HG03139 (cell line): ENCODE data around the gene MRPS6.
A peak's percentile ranks its signal among the peaks of the same experiment; 100 is the strongest.

ENCODE experiments used
- ATAC-seq: cut with Tn5 transposase; IDR thresholded peaks from one replicate; pipeline ENCODE4 v1.9.1; 2021; ENCODE audit not compliant: unreplicated experiment

The MRPS6 gene

DNA sequence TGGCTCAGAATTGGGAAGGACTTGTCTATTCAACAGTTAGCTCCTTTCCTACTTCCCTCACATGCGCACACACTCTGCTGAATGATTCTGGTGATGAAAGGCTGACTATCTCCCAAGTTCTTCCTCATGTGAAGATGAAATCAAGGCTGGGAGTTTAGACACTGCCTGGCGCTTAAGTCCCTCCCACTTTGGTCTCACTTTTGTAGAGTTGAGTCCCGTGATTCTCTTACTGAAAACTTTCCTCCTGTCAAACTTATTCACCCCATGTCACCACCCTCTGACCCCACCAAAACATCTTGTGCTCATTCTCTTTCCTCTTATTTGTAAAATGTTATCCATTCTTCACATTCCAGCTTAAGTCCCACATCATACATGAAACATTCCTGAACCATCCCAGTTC, 8.4 kb upstream of the MRPS6 start:
- ATAC-seq, result no peak

DNA sequence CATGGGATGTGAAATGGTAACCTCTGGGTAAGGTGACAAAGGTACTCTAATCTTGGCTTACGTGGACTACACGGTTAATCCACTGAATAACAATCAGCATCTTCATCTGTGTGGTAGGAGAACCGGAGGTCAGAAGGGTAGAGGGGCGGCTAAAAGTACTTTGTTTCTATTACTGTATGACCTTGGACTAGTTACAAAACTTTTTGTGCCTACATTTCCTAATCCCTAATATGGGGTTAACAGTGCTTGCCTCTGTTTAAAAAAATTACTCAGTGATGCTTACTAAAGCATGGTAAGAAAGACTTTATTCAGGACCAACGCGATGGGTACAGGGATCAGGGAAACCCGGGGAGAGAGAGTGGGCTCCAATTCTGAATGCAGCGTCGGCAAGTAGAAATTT, 1.7 kb upstream of the MRPS6 start:
- no peak for ATAC-seq

DNA sequence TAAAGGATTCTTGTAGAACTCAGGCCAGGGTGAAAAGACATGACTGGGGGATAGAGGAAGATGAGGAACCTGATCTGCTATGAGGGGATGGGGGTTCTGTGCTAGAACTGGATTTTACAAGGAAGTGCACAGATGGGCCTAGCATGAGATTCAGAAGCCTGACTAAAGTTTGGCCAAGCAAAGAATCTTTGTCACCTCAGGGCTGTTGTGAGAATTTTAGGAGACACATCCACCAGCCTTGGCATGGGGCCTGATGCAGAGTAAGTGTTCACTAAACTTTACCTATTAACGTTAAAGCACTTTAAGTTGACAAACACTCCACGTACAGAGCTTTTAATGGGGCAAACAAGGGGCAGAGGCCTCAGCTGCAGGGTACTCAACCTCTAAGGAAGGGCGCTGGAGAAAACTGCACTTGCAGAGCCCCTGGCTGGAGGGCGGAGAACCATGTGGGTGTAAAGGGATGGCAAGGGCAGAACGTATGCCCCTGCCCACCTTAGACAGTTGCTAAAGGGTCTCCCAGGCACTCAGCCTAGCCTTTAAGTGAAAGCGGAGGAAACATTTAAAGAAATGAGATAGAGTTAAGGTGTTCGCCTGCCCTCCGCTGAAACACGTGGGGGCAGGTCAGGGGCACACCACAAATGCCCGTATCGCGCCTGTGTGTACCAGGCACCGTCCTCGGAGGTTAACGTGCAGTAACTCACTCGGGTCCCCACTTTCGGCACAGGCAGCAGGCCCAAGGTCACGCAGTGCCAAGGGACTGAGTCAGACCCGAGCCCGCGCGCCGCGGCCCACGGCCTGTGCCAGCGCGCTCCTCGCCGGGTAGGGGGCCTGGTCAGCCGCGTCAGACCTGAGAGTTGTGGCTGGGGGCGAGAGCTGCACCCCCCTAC, 990 bp upstream of the MRPS6 start:
- no peak for ATAC-seq

DNA sequence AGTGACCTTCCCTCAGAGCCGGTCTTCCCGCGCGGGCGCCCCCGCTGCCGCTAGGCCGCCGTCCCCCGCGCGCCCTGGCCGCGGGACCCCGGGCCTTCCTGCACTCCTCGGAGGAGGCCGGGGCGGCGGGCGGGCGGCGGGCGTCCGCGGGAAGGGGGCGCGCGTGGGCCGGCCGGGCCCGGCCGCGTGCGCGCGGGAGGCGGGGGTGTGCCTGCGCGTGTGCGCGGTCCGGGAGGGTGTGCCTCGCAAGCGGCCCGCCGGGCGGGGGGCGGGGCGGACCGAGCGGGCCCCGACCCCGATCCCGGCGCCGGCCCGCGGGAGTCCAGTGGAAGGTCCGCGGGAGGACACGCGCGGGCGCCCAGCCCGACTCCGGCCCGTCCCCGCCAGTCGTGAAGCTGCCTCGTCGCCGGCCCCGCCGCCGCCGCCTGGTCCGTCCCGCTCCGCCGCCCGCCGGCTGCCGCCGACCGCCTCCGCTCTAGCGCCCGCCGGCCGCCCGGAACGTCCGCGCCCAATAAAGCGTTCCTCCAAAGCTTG, 438 bp downstream of the MRPS6 start:
- ATAC-seq, result peak; percentile 35

DNA sequence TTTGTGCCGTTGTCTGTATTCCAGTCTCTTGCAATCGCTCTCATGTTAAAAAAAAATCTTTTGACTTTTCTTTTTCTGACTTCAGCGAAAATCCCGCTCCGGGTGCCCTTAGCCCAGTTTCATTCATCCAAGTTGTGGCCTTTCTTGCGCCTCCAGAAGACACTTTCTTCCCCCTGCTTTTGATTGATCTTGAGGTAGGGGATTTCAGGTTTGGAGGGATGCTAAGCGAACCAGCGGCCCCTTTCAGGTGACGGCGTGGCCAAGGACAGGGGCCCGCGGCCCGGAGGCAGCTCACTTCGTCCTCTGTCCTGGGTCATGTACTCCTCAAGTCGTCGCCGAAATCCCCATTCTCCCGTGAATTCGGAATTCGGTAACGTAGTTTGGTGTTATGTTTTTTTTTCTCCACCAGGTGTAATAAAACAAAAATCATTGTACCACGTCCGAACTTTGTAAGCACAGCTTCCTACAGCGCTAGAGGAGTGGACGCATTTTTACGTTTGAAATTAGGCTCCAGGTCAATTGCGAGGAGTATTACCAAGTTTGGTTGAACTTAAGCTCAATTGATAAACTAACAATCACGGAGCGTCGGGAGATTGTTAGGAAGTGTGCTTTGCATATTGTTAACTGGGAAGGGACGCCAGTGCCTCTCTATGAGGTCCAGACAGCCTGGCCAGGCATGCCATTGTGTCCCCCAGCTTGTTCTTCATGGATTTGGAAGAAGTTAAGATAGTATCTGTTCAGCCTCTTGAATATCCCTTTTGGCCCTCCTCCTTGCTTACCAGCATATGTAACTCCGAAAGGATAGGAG, 1.1 kb downstream of the MRPS6 start:
- ATAC-seq, result no peak

GRCh38 chr21:34075091-34075425, 1.7 kb downstream of the MRPS6 start:
- ATAC-seq, result no peak

DNA sequence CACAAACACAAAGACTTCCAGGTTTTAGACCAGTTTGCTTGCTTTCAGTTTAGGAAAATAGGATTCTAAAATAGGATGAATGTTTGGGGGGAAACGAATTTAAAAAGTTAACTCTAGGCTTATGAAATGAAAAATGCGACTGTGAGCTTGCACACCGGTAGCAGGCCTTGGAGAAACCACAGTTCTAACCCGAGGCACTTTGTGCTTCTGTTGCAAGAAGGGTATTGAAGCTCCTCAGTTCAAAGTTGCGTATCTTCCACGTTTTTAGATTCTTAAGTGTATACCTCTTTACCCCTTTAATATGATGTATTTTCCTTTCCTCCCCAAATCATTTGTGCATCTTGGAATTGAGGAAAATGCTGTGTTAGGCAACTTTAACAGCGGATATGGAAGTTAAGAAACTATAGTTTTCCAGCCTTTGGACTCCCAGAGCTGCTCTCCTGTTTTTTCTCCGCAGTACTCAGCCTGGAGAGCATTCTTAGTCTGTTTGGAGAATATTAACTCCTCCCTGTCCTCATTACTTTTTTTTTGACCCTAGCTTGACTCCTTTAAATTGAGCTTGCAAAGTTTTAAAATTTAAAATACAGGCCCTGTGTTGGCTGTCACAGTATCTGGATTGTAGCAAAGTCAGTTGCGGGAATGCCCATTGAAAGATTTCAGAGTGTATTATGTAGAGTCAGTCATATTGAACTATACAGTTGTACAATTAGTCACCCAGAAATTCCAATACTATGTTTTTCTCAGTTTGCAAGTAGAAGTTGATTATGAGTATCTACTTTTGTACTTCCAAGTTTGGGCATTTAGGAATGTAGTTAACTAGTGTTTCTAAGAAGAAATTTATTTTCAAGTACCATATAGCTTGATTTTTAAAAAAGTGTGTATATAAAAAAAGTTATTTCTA, 2.6 kb downstream of the MRPS6 start:
- ATAC-seq, result no peak

- ATAC-seq, result no peak
Measured at GRCh38 chr21:34076835-34077234, 3.5 kb downstream of the MRPS6 start.

DNA sequence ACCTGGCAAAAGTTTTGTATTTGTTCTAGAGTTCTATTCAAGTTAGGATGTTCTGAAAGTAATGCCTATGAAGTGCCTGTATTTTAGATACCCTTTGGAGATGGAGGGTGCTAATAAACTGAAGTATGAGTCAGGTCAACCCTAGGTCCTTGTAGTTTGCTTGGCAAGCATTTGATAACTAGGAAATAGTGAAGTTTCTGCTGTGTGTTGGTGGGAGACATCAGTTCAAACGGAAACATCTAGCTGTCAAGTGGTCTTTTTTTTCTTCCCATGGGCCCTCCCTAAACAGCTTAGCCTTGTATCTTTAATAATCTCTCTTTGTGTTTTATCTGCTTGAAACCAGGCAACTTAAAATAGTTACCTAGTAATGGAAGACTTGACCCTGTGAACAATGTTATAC, 4.5 kb downstream of the MRPS6 start:
- ATAC-seq, result no peak

DNA sequence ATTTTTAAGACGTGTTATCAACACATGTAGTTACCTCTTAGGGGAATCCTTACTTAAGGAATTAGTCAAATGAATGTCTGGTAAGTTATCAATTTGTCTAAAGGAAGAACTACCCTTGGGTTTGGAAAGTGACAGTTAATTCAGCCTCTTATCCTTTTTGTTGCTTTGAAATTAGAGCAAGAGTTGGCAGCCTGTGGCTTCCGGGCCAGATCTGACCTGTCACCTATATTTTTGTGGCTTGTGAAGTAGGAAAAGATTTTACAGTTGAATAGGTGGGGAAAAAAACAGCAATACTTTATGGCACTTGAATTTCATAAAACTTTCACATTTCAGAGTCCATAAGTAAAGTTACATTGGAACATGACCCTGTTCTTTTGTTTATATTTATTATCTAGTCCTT, 5.5 kb downstream of the MRPS6 start:
- no peak for ATAC-seq

DNA sequence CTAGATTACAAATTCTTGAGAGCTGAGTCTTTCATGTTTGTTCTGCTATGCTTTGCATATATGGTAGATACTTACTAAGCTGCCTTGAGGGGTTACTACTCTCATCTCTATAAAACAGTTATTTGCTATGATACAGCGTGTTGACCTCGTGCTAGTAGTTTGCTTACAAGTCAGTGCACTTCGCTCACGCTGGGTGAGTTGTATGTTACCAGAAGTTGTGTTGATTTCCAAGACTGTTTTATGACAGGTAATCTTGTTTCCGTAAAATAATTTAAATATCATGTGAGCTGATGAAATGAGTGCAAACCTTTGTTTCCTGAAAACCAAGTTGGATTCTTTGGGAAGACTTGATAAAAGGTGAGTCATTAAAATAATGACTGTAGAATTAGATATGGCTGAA, 7.3 kb downstream of the MRPS6 start:
- no peak for ATAC-seq

GRCh38 chr21:34082769-34083168, 9.4 kb downstream of the MRPS6 start:
- ATAC-seq, result no peak

DNA sequence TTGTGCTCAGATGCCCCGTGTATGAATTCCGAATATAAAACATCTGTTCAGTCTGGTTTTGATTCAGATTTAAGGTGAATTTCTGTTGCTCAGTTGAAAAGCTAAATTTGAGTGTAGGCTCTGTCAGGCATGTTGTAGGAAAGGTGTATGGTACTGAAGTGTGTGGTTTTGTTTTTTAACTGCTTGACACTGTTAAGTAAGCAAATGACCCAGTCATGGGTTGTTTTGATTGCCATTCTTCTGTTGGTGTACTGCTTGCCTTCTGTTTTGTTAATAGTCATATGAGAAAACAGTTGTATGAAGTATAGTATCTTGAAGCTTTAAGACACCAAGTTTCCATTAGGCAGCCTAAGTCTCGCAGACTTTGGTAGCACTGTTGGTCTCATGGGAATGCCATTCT, 10.0 kb downstream of the MRPS6 start:
- ATAC-seq, result no peak

DNA sequence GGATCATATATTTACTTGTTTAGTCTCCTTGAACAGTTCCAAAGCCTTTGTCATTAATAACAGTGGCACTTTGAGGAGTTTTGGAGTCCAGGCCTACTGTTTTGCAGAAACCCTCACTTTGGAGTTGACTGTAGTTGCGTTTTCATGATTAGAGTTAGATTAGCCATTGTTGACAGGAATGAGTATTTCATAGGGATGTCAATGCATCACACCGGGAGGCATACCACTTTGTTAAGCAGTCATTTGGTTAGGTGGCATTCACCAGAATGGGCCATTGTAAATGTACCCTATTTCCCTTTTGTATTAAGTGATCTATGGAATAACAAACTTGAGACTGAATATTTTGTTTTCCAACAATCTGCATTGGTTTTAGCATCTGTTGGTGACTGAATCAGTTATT, 11.8 kb downstream of the MRPS6 start:
- no peak for ATAC-seq

GRCh38 chr21:34086887-34087306, 13.5 kb downstream of the MRPS6 start:
- ATAC-seq, result no peak

GRCh38 chr21:34088752-34089151, 15.4 kb downstream of the MRPS6 start:
- ATAC-seq, result no peak

DNA sequence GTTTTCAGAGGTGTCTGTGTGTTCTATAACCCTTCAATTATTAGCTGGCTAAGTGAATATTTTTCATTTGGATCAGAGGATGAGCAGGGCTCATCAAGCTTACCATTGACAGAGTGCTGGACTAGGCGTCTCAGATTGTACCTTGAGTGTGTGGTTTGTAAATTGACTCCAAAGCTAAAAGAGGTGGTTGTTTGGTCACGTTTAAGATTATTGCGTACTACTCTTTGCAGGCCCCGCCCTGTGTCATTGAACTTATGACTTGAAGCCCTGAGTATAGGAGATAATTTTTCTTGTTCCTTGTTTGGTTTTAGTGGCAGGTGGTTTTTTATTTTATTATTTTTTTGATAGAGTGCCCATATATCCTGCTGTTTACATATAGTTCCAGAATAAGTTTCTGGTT, 17.7 kb downstream of the MRPS6 start:
- ATAC-seq, result no peak

DNA sequence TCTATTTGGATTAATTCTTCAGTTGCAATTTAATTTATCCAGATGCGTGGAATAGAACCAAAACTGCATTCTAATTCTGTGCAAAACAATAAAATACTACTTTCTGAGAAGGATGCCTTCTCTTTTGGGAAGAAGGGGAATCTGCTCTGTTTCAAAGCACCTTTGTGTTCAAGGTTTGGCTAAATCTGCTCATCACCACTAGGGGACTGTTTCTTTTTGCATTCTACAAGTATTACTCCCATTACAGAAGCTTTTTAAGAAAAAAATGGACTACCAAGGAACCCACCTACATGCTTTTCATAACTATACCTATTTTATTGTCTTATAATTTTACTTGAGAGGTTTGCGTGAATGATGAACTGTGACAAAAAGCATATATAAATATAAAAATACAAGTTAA, 18.2 kb downstream of the MRPS6 start:
- no peak for ATAC-seq

GRCh38 chr21:34092262-34092921, 19.0 kb downstream of the MRPS6 start:
- ATAC-seq, result no peak

GRCh38 chr21:34093083-34093482, 19.7 kb downstream of the MRPS6 start:
- no peak for ATAC-seq

GRCh38 chr21:34094949-34095348, 21.6 kb downstream of the MRPS6 start:
- no peak for ATAC-seq
